Heart left ventricle (tissue), 16 donors: ENCODE measurements around the gene PRKN. TPM values are rescaled to one million over a fixed set of nuclear protein-coding genes. Genes with fewer than 3 reads are reported as not detected.

Experiments used
- ATAC-seq, 4 donors: fragments of 200-7000 bp; cut with Tn5 transposase; one replicate each; pipeline ENCODE4 v1.9.1; 2020 to 2022; ENCODE audit warnings: moderate library complexity in 4 of 4, mild to moderate bottlenecking in 3 of 4, moderate number of reproducible peaks in 1 of 4
- DNase-seq, 5 donors: peaks; one replicate each; pipeline ENCODE4 v3.0.0-alpha.2; 2020
- H3K27ac ChIP-seq, 12 donors: fragments of 200-600 bp; sonication (generic) in 4 of 12; one replicate each; pipeline versions ENCODE4 v1.5.0 to v1.8.0; 2016 to 2022; ENCODE audit warnings: mild to moderate bottlenecking in 2 of 12
- H3K27me3 ChIP-seq, 9 donors: fragments of 200-600 bp; sonication (generic) in 2 of 9; one replicate each; pipeline versions ENCODE4 v1.5.1 to v1.8.0; 2016 to 2022; ENCODE audit warnings: mild to moderate bottlenecking in 3 of 9
- H3K36me3 ChIP-seq, 9 donors: fragments of 200-600 bp; sonication (generic) in 2 of 9; one replicate each; pipeline versions ENCODE4 v1.5.0 to v1.8.0; 2018 to 2022; ENCODE audit warnings: mild to moderate bottlenecking in 2 of 9
- H3K4me1 ChIP-seq, 12 donors: fragments of 200-600 bp; sonication (generic) in 4 of 12; one replicate each; pipeline versions ENCODE4 v1.5.0 to v1.8.0; 2016 to 2022; ENCODE audit warnings: mild to moderate bottlenecking in 3 of 12
- H3K4me3 ChIP-seq, 12 donors: fragments of 200-600 bp; sonication (generic) in 4 of 12; one replicate each; pipeline versions ENCODE4 v1.5.0 to v1.8.0; 2017 to 2022; ENCODE audit warnings: mild to moderate bottlenecking in 9 of 12, moderate library complexity in 4 of 12
- H3K9me3 ChIP-seq, 12 donors: fragments of 200-600 bp; sonication (generic) in 4 of 12; one replicate each; pipeline versions ENCODE4 v1.5.0 to v1.8.0; 2016 to 2022; ENCODE audit warnings: mild to moderate bottlenecking in 1 of 12
- CTCF ChIP-seq, 12 donors: fragments of 200-600 bp; sonication (generic) in 4 of 12; IDR thresholded peaks; one replicate each; pipeline versions ENCODE4 v1.5.0 to v1.8.0; 2018 to 2022; ENCODE audit warnings: antibody characterized with exemption in 12 of 12, mild to moderate bottlenecking in 5 of 12
- POLR2A ChIP-seq, 2 donors: fragments of 450-650 bp; IDR thresholded peaks; one replicate each; pipeline ENCODE4 v1.6.1; 2017; ENCODE audit warnings: antibody characterized with exemption in 2 of 2, mild to moderate bottlenecking in 2 of 2, moderate library complexity in 2 of 2
- WGBS, 4 donors: extraction: QIAGEN DNeasy Blood & Tissue Kit in 2 of 4; methylation state at CpG; one replicate each; pipeline versions ENCODE4 v1.1.5 to v1.1.7; 2013 to 2018; 5-methylcytosine and 5-hydroxymethylcytosine counted together
- intact Hi-C, 10 donors: fragments of 100-400 bp; cut with DNase I; formaldehyde crosslinking; loops; one replicate each; pipeline versions ENCODE4 v1.11.1 to v1.14.2; 2022
- polyA plus RNA-seq, 2 donors: library from polyadenylated mRNA; stranded (reverse); fragments of 200-250 nt; gene quantifications; one replicate each; pipeline ENCODE4 v1.2.3, GENCODE V29; 2013
- total RNA-seq, 9 donors: library from RNA; depleted of rRNA in 2 of 9; stranded (reverse); fragments of >200 nt in 2 of 9; fragmentation: NEBNext Ultra II Directional in 3 of 9; extraction: Animal tissue kit (Norgen Biotek cat#: 25700) in 3 of 9; gene quantifications; one replicate each; pipeline versions ENCODE4 v1.1.0 to v1.2.4, GENCODE V29; 2016 to 2023
- donor health status: ischemic (EF 13 %, LVEDD 7.1; RV severe dilation, severe dysfunction).
- donor health status: healthy with polysubstance abuse.
- donor health status: DM: no; HTN: yes; CAD: no.
- donor health status: DM: no; HTN: no; CAD: no.
- donor health status: ischemic (EF 25% LVEDD 6.9; RV normal size, moderate dysfunction).
- donor health status: ischemic (EF 25% LVEDD 5.7; RV mildly dilated, moderate dysfunction).
- donor health status: healthy.
- donor health status: DM: yes; HTN: yes; CAD: no.
- donor health status: ischemic (EF 35%, LVEDD 5.7; RV mildly dilated, moderate dysfunction).
- donor health status: nonischemic (EF 11% LVEDD 7.7; RV severe dilation, severe dysfunction).
- donor health status: DM: yes; HTN: yes; CAD: no.
- donor health status: PGD.
- donor health status: ischemic (EF 29% LVEDD 5.4; RV normal size, mild dysfunction).
- donor health status: nonischemic (EF 23%, LVEDD 6.1; RV moderate dilation, normal function).

The PRKN gene
- total and polyA plus RNA-seq, 11 donors, result 3.4 to 32.5 (median 21.2) TPM

- Histone ChIP-seq H3K27ac (no peak overlapping the region), H3K4me1 (peaks cover 0 to 18% (median 0%) of the 10 kb centered on the region in 12 donors), H3K36me3 (no peaks in the 10 kb centered on the region), H3K4me3 (peak overlapping the region in 1 of 12 donors; percentile 3), H3K27me3 (no peaks in the 10 kb centered on the region), H3K9me3 (no peaks in the 10 kb centered on the region)
- DNase-seq (no peak), ATAC-seq (peak in 1 of 4 donors; percentile 39)
- TF ChIP-seq CTCF (IDR thresholded peaks at IDR 0.05), result no peak
- no peak for TF ChIP-seq POLR2A (IDR thresholded peaks at IDR 0.05)
- intact Hi-C loops, result no loop called here
- 66 to 73% (median 70%) methylated on average over 5 of the region's 5 CpGs for WGBS, 4 donors
Measured at GRCh38 chr6:162596676-162597075, 130.9 kb downstream of the PRKN start.

GRCh38 chr6:162591517-162591916 lies 136.0 kb downstream of the PRKN start:
- intact Hi-C loops, result no loop called here
- H3K4me3 ChIP-seq, result no peak overlapping the region
- TF ChIP-seq POLR2A (IDR thresholded peaks at IDR 0.05), result no peak
- no peak for TF ChIP-seq CTCF (IDR thresholded peaks at IDR 0.05)

GRCh38 chr6:162581988-162582780 lies 145.4 kb downstream of the PRKN start:
- Histone ChIP-seq H3K27me3 (no peaks in the 10 kb centered on the region), H3K27ac (no peak overlapping the region), H3K36me3 (no peaks in the 10 kb centered on the region), H3K9me3 (no peaks in the 10 kb centered on the region), H3K4me3 (no peak overlapping the region), H3K4me1 (peaks cover 0 to 9% (median 0%) of the 10 kb centered on the region in 12 donors)
- intact Hi-C loops, result no loop called here
- WGBS, 4 donors, result 88 to 94% (median 90%) methylated on average over 3 of the region's 3 CpGs
- no peak for ATAC-seq
- no peak for TF ChIP-seq CTCF (IDR thresholded peaks at IDR 0.05)
- TF ChIP-seq POLR2A (IDR thresholded peaks at IDR 0.05), result no peak
- no peak for DNase-seq

More at GRCh38 chr6:162591517-162591916, 136.0 kb downstream of the PRKN start:
- Histone ChIP-seq H3K9me3 (no peaks in the 10 kb centered on the region), H3K36me3 (no peaks in the 10 kb centered on the region), H3K27ac (no peak overlapping the region), H3K27me3 (no peaks in the 10 kb centered on the region), H3K4me1 (peaks cover 0 to 5% (median 0%) of the 10 kb centered on the region in 12 donors)
- ATAC-seq (no peak), DNase-seq (no peak)

GRCh38 chr6:162580619-162581018 lies 146.9 kb downstream of the PRKN start:
- intact Hi-C loops, result no loop called here
- DNase-seq (no peak), ATAC-seq (no peak)
- no peak overlapping the region for H3K4me3 ChIP-seq
- H3K36me3 ChIP-seq, result no peaks in the 10 kb centered on the region
- no peak overlapping the region for H3K27ac ChIP-seq
- no peaks in the 10 kb centered on the region for H3K9me3 ChIP-seq
- H3K27me3 ChIP-seq, result no peaks in the 10 kb centered on the region
- TF ChIP-seq POLR2A (IDR thresholded peaks at IDR 0.05) (no peak), CTCF (IDR thresholded peaks at IDR 0.05) (no peak)
- WGBS, 4 donors, result 66 to 87% (median 72%) methylated on average over 4 of the region's 4 CpGs
- H3K4me1 ChIP-seq, result peaks cover 0 to 7% (median 0%) of the 10 kb centered on the region in 12 donors
